Upper lobe of left lung (tissue), 6 donors: Measurements from ENCODE around the gene SERPINB10. TPM values are rescaled to one million over a fixed set of nuclear protein-coding genes. Genes with fewer than 3 reads are reported as not detected.

Experiments
- ATAC-seq, 2 donors: fragments of 200-7000 bp; cut with Tn5 transposase; one replicate each; pipeline ENCODE4 v1.9.1; 2022; ENCODE audit warnings: mild to moderate bottlenecking in 2 of 2, moderate library complexity in 2 of 2; ENCODE audit not compliant: low FRiP score in 2 of 2
- DNase-seq, 2 donors: peaks; one replicate each; pipeline ENCODE4 v3.0.0-alpha.2; 2019 to 2020
- H3K27ac ChIP-seq, 4 donors: fragments of 200-600 bp; sonication (generic); one replicate each; pipeline ENCODE4 v1.5.1; 2016 to 2019
- H3K27me3 ChIP-seq, 4 donors: fragments of 200-600 bp; sonication (generic); one replicate each; pipeline ENCODE4 v1.5.1; 2017 to 2019
- H3K36me3 ChIP-seq, 4 donors: fragments of 200-600 bp; sonication (generic); one replicate each; pipeline ENCODE4 v1.5.1; 2016 to 2019
- H3K4me1 ChIP-seq, 4 donors: fragments of 200-600 bp; sonication (generic); one replicate each; pipeline ENCODE4 v1.5.1; 2018 to 2019
- H3K4me3 ChIP-seq, 4 donors: fragments of 200-600 bp; sonication (generic); one replicate each; pipeline ENCODE4 v1.5.1; 2017 to 2019; ENCODE audit warnings: mild to moderate bottlenecking in 2 of 4, moderate library complexity in 1 of 4
- H3K9me3 ChIP-seq, 4 donors: fragments of 200-600 bp; sonication (generic); one replicate each; pipeline ENCODE4 v1.5.1; 2018 to 2019
- CTCF ChIP-seq, 6 experiments: fragments of 450-650 bp in 4 of 6; fragments of 200-600 bp in 2 of 6; sonication (generic) in 2 of 6; IDR thresholded peaks; one replicate each; pipeline ENCODE4 v1.5.1; 2016 to 2019; ENCODE audit warnings: antibody characterized with exemption in 6 of 6
- EP300 ChIP-seq, 4 donors: sonication (generic); formaldehyde crosslinking; IDR thresholded peaks; one replicate each; pipeline ENCODE4 v1.5.1; 2017; ENCODE audit warnings: antibody characterized with exemption in 4 of 4, control low read depth in 2 of 4
- POLR2A ChIP-seq, 4 donors: fragments of 450-650 bp; IDR thresholded peaks; one replicate each; pipeline ENCODE4 v1.5.1; 2016 to 2017; ENCODE audit warnings: antibody characterized with exemption in 4 of 4, mild to moderate bottlenecking in 2 of 4
- POLR2AphosphoS5 ChIP-seq, 2 donors: sonication (generic); formaldehyde crosslinking; IDR thresholded peaks; one replicate each; pipeline ENCODE4 v1.5.1; 2017; ENCODE audit warnings: antibody characterized with exemption in 2 of 2
- WGBS, 2 donors: methylation state at CpG; one replicate each; pipeline ENCODE4 v1.1.5; 2017 to 2018; 5-methylcytosine and 5-hydroxymethylcytosine counted together
- total RNA-seq, 6 donors: library from RNA; depleted of rRNA in 4 of 6; stranded (reverse); fragments of >200 nt in 4 of 6; gene quantifications; one replicate each; pipeline versions ENCODE4 v1.1.0 to v1.2.1, GENCODE V29; 2016 to 2021
- donor health status: DM: no; HTN: no; CAD: no; lungs with moderate emphysema.
- donor health status: DM: no; HTN: yes; CAD: no; lungs with severe emphysema.

Gene SERPINB10, protein sequence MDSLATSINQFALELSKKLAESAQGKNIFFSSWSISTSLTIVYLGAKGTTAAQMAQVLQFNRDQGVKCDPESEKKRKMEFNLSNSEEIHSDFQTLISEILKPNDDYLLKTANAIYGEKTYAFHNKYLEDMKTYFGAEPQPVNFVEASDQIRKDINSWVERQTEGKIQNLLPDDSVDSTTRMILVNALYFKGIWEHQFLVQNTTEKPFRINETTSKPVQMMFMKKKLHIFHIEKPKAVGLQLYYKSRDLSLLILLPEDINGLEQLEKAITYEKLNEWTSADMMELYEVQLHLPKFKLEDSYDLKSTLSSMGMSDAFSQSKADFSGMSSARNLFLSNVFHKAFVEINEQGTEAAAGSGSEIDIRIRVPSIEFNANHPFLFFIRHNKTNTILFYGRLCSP
- total RNA-seq = under 1 TPM in 2 of 6 donors, not detected in 4; 0.11 to 0.30 TPM

- Histone ChIP-seq H3K27me3 (no peaks in the 10 kb centered on the region), H3K27ac (no peak within 1 kb of the TSS), H3K4me3 (no peak within 1 kb of the TSS), H3K4me1 (no peaks in the 10 kb centered on the region), H3K36me3 (no peaks in the 10 kb centered on the region), H3K9me3 (no peaks in the 10 kb centered on the region)
- DNase-seq = no peak
- TF ChIP-seq CTCF (IDR thresholded peaks at IDR 0.05) = no peak
- no peak for TF ChIP-seq POLR2A (IDR thresholded peaks at IDR 0.05)
- no peak for TF ChIP-seq EP300 (IDR thresholded peaks at IDR 0.05)
- no peak for TF ChIP-seq POLR2AphosphoS5 (IDR thresholded peaks at IDR 0.05)
- no peak for ATAC-seq
Measured at GRCh38 chr18:63907664-63908063, at the start of gene SERPINB10. TSS of gene SERPINB10 (plus strand) at chr18:63907958. CDS start at chr18:63915511, 7,553 bp downstream.

- ATAC-seq (no peak), DNase-seq (no peak)
- Histone ChIP-seq H3K36me3 (no peaks in the 10 kb centered on the region), H3K27ac (no peak overlapping the region), H3K4me3 (no peak overlapping the region), H3K4me1 (no peaks in the 10 kb centered on the region), H3K9me3 (no peaks in the 10 kb centered on the region), H3K27me3 (no peaks in the 10 kb centered on the region)
- no peak for TF ChIP-seq POLR2AphosphoS5 (IDR thresholded peaks at IDR 0.05)
- no peak for TF ChIP-seq POLR2A (IDR thresholded peaks at IDR 0.05)
- no peak for TF ChIP-seq CTCF (IDR thresholded peaks at IDR 0.05)
- TF ChIP-seq EP300 (IDR thresholded peaks at IDR 0.05) = no peak
- 38 to 40% methylated on average over 1 of the region's 1 CpG for WGBS, 2 donors
Measured at GRCh38 chr18:63858456-63858855, 49.3 kb upstream of the SERPINB10 start.

DNA sequence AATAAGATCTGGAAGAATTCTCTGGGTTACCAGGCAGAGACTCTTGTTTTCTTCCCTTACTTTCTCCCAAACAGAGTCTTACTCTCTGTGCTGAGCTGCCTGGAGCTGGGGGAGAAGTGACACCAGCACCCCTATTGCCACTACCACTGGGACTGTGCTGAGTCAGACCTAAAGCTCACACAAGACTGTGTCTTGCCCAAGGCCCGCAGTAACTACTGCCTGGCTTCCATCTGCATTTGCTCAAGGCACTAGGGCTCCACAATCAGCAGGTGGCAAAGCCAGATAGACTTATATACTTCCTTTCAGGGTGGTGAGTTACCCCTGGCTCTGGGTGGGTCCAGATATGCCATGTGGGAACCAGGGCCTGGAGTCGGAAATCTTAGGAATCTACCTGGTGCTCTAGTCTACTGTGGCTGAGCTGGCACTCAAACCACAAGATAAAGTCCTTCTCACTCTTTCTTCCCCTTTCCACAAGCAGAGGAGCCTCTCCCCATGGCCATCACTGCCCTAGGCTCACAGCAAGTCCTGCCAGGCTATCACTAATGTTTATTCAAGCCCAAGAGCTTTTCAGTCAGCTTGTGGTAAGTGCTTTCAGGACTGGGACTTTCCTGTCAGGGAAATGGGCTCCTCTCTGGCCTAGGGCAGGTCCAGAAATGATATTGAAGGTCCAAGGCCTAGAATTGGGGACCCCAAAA is 47.8 kb upstream of the SERPINB10 start:
- Histone ChIP-seq H3K4me1 (no peaks in the 10 kb centered on the region), H3K36me3 (no peaks in the 10 kb centered on the region), H3K9me3 (no peaks in the 10 kb centered on the region), H3K4me3 (no peak overlapping the region), H3K27me3 (no peaks in the 10 kb centered on the region), H3K27ac (no peak overlapping the region)
- ATAC-seq (no peak), DNase-seq (no peak)
- WGBS, 2 donors = 69 to 75% methylated on average over 1 to 2 of the region's 2 CpGs
- no peak for TF ChIP-seq POLR2AphosphoS5 (IDR thresholded peaks at IDR 0.05)
- no peak for TF ChIP-seq CTCF (IDR thresholded peaks at IDR 0.05)
- no peak for TF ChIP-seq EP300 (IDR thresholded peaks at IDR 0.05)
- no peak for TF ChIP-seq POLR2A (IDR thresholded peaks at IDR 0.05)

GRCh38 chr18:63860531-63860930 is 47.2 kb upstream of the SERPINB10 start:
- H3K27me3 ChIP-seq = no peaks in the 10 kb centered on the region
- H3K27ac ChIP-seq = no peak overlapping the region
- 47 to 90% methylated on average over 2 of the region's 2 CpGs for WGBS, 2 donors
- H3K4me3 ChIP-seq = no peak overlapping the region
- H3K4me1 ChIP-seq = no peaks in the 10 kb centered on the region
- ATAC-seq (no peak), DNase-seq (peak in 1 of 2 donors; percentile 35)
- TF ChIP-seq POLR2A (IDR thresholded peaks at IDR 0.05) (no peak), POLR2AphosphoS5 (IDR thresholded peaks at IDR 0.05) (no peak), EP300 (IDR thresholded peaks at IDR 0.05) (no peak), CTCF (IDR thresholded peaks at IDR 0.05) (no peak)
- no peaks in the 10 kb centered on the region for H3K36me3 ChIP-seq
- H3K9me3 ChIP-seq = no peaks in the 10 kb centered on the region
